ENCODE results near the gene CELSR1.

The CELSR1 gene

DNA sequence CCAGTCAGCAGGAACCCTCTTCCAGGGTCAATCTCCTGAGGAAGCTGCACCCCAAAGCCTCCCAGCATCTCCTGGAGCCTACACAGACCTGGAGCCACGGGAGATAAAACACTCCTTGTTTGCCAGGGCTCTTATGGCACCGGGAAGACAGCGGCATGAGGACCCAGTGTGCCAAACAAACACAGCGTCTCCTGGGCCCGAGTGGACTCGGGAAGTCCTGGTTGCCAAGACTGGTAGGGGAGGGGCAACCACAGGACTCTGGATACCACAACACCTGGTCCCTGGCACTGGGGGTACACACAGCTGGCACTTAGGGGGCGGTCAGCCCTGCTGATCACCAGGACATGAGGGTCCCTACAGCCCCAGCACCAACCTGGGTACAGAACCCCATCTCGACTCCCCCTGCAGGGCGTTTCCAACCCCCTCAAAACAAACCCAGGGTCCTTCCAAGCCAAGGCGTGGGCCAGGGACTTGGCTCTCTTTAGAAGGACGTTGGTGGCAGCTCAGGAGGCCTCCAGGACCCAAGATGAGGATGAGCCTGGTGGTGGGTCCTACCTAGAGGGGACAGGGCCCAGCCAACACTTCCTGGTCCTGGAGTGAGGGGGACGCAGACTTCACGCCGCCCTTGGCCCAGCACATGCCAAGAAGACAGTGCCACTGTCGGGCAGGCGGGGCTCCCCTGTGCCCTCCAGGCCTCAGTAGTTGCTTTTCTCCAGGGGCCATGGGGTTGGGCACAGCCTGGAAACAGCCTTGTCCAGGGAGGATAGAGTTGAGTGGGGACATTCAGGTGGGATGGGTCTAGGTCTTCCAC lies 85.0 kb downstream of the CELSR1 start:
- DNase-seq (ENCODE audit: low read depth) = no peak
- H3K4me3 ChIP-seq (ENCODE audit: low read depth, low read length) = no peak overlapping the region
- TF ChIP-seq, protein P1, sequence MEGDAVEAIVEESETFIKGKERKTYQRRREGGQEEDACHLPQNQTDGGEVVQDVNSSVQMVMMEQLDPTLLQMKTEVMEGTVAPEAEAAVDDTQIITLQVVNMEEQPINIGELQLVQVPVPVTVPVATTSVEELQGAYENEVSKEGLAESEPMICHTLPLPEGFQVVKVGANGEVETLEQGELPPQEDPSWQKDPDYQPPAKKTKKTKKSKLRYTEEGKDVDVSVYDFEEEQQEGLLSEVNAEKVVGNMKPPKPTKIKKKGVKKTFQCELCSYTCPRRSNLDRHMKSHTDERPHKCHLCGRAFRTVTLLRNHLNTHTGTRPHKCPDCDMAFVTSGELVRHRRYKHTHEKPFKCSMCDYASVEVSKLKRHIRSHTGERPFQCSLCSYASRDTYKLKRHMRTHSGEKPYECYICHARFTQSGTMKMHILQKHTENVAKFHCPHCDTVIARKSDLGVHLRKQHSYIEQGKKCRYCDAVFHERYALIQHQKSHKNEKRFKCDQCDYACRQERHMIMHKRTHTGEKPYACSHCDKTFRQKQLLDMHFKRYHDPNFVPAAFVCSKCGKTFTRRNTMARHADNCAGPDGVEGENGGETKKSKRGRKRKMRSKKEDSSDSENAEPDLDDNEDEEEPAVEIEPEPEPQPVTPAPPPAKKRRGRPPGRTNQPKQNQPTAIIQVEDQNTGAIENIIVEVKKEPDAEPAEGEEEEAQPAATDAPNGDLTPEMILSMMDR (conservative IDR thresholded peaks at IDR 0.05; ENCODE audit: low read depth, low read length) = no peak

DNA sequence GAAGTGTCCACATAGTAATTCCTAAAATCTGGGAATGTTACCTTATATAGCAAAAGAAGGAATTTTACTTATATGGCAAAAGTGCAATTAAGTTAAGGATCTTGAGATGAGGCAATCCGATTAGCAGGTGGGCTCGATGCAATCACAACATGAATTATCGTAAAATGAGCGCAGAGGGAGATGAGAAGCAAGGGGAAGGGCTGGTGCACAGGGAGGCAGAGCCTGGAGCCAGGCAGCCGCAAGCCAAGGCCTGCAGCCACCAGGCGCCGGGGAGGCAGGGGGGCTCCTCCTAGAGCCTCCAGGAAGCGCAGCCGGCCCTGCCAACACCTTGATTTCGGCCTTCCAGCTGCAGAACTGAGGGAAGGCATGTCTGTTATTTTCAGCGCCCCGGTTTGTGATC lies 85.7 kb downstream of the CELSR1 start:
- TF ChIP-seq, protein P1 (conservative IDR thresholded peaks at IDR 0.05; ENCODE audit: low read depth, low read length) = no peak
- H3K4me3 ChIP-seq (ENCODE audit: low read depth, low read length) = no peak overlapping the region
- DNase-seq (ENCODE audit: low read depth) = no peak

DNA sequence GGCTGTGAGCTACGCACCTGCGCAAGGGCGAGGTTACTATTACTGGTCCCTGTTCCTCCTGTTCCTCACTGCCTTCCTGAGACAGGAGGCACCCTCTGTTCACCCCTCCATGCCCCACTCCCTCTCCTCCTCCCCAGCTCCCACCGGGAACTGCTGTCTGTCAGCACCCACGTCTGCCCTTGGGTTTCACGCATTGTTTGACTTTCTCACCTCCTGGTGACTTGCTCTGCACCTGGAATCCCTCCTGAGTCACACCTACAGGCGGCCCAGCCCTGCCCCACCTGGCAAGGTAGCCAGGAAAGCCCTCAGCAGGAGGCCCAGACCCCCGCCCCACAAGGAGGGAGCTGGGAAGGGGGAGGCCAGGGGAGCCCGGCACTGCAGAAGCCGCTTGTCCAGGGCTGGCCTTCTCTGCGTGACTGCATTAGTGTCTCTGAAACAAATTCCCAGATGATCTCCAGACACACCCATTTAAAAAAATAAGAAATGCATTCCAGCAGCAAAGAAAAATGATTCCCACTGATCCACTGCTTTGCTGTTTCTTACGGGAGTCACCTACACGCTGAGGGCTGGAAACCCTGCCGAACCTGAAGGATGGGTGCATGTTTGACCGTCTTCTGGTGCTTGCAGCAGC lies 86.4 kb downstream of the CELSR1 start:
- TF ChIP-seq, protein P1 (conservative IDR thresholded peaks at IDR 0.05; ENCODE audit: low read depth, low read length) = no peak
- H3K4me3 ChIP-seq (ENCODE audit: low read depth, low read length) = no peak overlapping the region
- DNase-seq (ENCODE audit: low read depth) = no peak

DNA sequence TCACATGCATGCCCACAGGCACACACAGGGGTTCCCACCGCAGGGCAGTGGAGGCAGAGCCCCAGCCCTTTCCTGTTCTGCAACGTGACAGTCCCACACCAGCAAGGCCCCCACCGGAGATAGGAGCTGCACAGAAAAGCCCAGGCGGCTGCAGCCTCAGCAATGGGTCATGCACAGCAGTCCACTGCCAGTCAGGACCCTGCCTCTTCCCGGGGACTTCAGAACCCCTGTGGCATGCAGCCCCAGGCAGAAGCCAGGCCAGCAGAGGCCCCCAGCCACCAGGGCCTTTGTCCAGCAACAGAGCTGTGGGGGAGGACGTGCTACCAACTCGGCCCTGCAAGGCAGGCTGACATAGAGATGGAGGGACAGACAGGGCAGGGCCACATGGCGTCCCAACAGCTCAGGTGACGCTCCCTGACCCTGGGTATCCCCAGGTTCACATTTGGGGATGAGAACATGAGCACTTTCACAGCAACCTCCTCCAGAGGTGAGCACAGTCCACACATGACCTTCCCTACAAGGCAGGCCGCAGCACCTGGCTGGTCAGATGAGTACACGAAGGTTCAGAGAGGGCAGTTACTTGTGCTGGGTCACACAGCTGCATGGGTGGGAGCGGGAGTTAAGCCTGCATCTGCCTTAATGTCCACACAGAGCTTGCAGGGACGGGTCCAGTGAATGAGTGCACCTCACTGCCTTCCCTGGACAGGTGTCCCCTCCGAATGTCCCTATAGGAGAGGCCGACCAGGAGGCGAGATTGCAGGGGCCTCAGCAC lies 87.3 kb downstream of the CELSR1 start:
- DNase-seq (ENCODE audit: low read depth) = no peak
- H3K4me3 ChIP-seq (ENCODE audit: low read depth, low read length) = no peak overlapping the region
- TF ChIP-seq, protein P1 (conservative IDR thresholded peaks at IDR 0.05; ENCODE audit: low read depth, low read length) = no peak

DNA sequence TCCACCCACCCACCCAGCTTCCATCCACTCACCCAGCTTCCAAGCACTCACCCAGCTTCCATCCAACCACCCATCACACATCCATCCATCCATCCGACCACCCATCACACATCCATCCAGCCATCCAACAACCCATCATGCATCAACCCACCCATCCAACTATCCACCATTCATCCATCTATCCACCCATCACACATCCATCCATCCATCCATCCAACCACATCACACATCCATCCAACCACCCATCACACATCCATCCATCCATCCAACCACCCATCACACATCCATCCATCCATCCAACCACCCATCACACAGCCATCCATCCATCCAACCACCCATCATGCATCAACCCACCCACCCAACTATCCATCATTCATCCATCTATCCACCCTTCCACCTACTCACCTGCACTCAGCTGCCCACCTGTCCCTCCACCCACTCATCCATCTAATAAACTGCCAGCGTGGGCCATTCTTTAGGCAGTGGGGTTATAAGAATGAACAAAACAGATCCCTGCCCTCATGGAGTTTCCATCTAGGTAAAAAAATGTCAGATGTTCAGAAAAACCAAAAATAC lies 88.2 kb downstream of the CELSR1 start:
- no peak overlapping the region for H3K4me3 ChIP-seq (ENCODE audit: low read depth, low read length)
- TF ChIP-seq, protein P1 (conservative IDR thresholded peaks at IDR 0.05; ENCODE audit: low read depth, low read length) = no peak
- no peak for DNase-seq (ENCODE audit: low read depth)

DNA sequence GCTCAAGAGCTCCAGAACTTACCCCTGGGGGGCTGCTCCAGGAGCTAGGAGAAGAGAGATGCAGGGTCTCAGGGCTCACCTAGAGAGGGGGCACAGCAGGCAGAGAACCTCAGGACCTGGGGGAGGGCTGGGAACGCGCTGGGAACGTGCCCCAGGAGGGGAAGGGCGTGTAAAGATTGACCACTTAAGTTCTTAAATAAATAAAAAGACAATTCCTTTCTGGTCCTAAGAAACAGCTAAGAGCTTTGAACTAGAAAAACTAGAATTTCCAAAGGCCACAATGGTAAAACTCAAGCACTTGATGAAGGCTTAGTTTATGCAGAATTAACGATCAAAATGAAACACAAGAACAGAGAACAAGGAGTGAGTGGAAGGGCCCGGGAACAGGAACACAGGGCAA lies 89.1 kb downstream of the CELSR1 start:
- TF ChIP-seq, protein P1 (conservative IDR thresholded peaks at IDR 0.05; ENCODE audit: low read depth, low read length) = no peak
- no peak for DNase-seq (ENCODE audit: low read depth)
- H3K4me3 ChIP-seq (ENCODE audit: low read depth, low read length) = no peak overlapping the region

Data from choroid plexus epithelial cell (primary cell).